Tibial nerve (tissue), 4 donors: ENCODE measurements around the gene CROCC2. TPM values are rescaled to one million over a fixed set of nuclear protein-coding genes. Genes with fewer than 3 reads are reported as not detected.

Experiments
- DNase-seq, 2 donors: peaks; one replicate each; pipeline ENCODE4 v3.0.0-alpha.2; 2019; ENCODE audit warnings: low spot score in 2 of 2
- H3K27ac ChIP-seq, 4 donors: fragments of 200-600 bp; sonication (generic) in 3 of 4; one replicate each; pipeline ENCODE4 v1.5.1; 2017 to 2019; ENCODE audit warnings: mild to moderate bottlenecking in 1 of 4
- H3K27me3 ChIP-seq, 2 donors: fragments of 200-600 bp; sonication (generic) in 1 of 2; one replicate each; pipeline versions ENCODE4 v1.5.1 to v1.6.0; 2017 to 2019
- H3K36me3 ChIP-seq, 3 donors: fragments of 200-600 bp; sonication (generic); one replicate each; pipeline ENCODE4 v1.5.1; 2018 to 2019
- H3K4me1 ChIP-seq, 4 donors: fragments of 200-600 bp; sonication (generic) in 3 of 4; one replicate each; pipeline ENCODE4 v1.5.1; 2017 to 2019
- H3K4me3 ChIP-seq, 4 donors: fragments of 200-600 bp; sonication (generic) in 3 of 4; one replicate each; pipeline ENCODE4 v1.5.1; 2017 to 2019; ENCODE audit warnings: mild to moderate bottlenecking in 1 of 4, moderate library complexity in 1 of 4
- H3K9me3 ChIP-seq, 4 donors: fragments of 200-600 bp; sonication (generic) in 3 of 4; one replicate each; pipeline ENCODE4 v1.5.1; 2017 to 2019
- EP300 ChIP-seq, 2 donors: sonication (generic); formaldehyde crosslinking; IDR thresholded peaks; one replicate each; pipeline ENCODE4 v1.6.1; 2017; ENCODE audit warnings: antibody characterized with exemption in 2 of 2, mild to moderate bottlenecking in 1 of 2
- POLR2A ChIP-seq, 2 donors: fragments of 450-650 bp; IDR thresholded peaks; one replicate each; pipeline ENCODE4 v1.6.1; 2017; ENCODE audit warnings: antibody characterized with exemption in 2 of 2, mild to moderate bottlenecking in 2 of 2, moderate library complexity in 2 of 2
- WGBS, 2 donors: methylation state at CpG; one replicate each; pipeline ENCODE4 v1.1.5; 2018; 5-methylcytosine and 5-hydroxymethylcytosine counted together
- total RNA-seq, 4 donors: library from RNA; depleted of rRNA; stranded (reverse); fragments of >200 nt; gene quantifications; one replicate each; pipeline ENCODE4 v1.1.0, GENCODE V29; 2016
- TF ChIP-seq, protein P1 (sequence below), 5 experiments: fragments of 200-600 bp in 3 of 5; fragments of 450-650 bp in 2 of 5; sonication (generic) in 3 of 5; IDR thresholded peaks; one replicate each; pipeline ENCODE4 v1.5.1; 2016 to 2019; ENCODE audit warnings: antibody characterized with exemption in 5 of 5, mild to moderate bottlenecking in 3 of 5, moderate library complexity in 2 of 5

CROCC2 gene
- total RNA-seq, 4 donors from 2014 or later: 0.44 to 1.2 TPM; not detected in 2

DNA sequence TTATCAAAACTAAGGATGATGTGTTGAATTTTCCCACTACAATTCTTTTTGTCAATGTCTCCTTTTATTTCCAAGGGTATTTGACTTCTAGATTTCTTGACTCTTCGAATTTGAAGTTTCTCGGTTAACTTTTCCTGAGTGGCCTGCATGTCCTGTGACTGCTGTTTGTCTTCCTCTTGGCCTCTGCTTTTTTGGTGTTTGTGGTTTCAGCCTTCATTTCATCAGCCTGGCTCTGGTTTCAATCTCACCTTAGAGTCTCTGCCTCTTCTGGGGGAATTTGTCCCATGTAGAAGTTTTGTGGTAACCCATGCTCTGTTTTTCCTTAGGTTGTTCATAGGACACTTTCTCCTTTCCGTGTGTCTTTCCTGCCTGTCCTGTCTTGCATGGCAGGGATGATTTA, 64.0 kb downstream of the CROCC2 start:
- Histone ChIP-seq H3K36me3 (no peaks in the 10 kb centered on the region), H3K4me3 (no peak overlapping the region), H3K27ac (no peak overlapping the region), H3K27me3 (no peaks in the 10 kb centered on the region), H3K4me1 (peaks cover 0 to 31% (median 3%) of the 10 kb centered on the region in 4 donors), H3K9me3 (peaks cover 0 to 17% (median 0%) of the 10 kb centered on the region in 4 donors)
- WGBS, 2 donors: 88 to 94% methylated on average over 3 of the region's 3 CpGs
- no peak for DNase-seq
- TF ChIP-seq, protein P1, sequence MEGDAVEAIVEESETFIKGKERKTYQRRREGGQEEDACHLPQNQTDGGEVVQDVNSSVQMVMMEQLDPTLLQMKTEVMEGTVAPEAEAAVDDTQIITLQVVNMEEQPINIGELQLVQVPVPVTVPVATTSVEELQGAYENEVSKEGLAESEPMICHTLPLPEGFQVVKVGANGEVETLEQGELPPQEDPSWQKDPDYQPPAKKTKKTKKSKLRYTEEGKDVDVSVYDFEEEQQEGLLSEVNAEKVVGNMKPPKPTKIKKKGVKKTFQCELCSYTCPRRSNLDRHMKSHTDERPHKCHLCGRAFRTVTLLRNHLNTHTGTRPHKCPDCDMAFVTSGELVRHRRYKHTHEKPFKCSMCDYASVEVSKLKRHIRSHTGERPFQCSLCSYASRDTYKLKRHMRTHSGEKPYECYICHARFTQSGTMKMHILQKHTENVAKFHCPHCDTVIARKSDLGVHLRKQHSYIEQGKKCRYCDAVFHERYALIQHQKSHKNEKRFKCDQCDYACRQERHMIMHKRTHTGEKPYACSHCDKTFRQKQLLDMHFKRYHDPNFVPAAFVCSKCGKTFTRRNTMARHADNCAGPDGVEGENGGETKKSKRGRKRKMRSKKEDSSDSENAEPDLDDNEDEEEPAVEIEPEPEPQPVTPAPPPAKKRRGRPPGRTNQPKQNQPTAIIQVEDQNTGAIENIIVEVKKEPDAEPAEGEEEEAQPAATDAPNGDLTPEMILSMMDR (IDR thresholded peaks at IDR 0.05): no peak
- no peak for TF ChIP-seq POLR2A (IDR thresholded peaks at IDR 0.05)

DNA sequence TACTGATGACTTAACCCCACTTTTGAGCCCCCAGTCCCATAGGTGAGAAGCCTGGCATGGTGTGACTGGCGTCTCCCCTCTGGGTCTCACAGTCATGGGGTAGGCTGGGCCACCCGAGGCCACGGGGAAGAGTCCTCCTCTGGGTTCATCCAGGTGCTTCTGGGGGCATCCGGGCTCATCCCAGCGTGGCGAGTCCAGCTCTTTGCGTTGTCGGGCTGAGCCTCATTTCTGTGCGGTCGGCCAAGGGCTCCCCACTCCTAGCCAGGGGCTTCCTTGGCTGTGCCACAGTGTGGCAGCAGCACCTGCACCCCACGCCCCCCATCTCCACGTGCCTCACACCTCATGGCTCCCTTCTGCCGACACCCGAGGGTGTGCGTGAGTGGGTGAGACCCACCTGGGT, 64.7 kb downstream of the CROCC2 start:
- Histone ChIP-seq H3K27me3 (no peaks in the 10 kb centered on the region), H3K36me3 (no peaks in the 10 kb centered on the region), H3K9me3 (peaks cover 0 to 17% (median 0%) of the 10 kb centered on the region in 4 donors), H3K27ac (no peak overlapping the region), H3K4me3 (no peak overlapping the region), H3K4me1 (peaks cover 0 to 24% (median 3%) of the 10 kb centered on the region in 4 donors)
- TF ChIP-seq POLR2A (IDR thresholded peaks at IDR 0.05) (no peak), EP300 (IDR thresholded peaks at IDR 0.05) (no peak)
- TF ChIP-seq, protein P1 (IDR thresholded peaks at IDR 0.05): no peak
- 88 to 91% methylated on average over 12 to 15 of the region's 15 CpGs for WGBS, 2 donors
- DNase-seq: no peak

DNA sequence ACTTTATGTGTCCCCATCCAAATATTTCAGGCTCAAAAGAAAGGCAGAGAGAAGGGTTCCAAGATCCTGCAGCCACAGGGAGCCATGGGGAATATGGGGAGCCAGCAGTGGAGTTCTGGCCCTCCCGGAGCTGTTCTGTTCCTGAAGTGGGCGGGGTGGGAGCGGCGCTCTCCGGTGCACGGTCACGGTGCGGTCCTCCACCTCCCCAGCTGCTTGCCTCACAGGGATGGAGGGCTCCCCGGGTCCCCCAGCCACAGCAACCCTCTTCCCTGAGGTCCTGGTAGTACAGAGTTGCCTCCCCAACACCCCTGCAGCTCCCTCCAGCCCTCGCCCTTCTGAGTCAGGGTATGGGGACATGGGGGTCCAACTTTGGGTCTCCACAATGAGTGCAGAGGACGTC, 66.1 kb downstream of the CROCC2 start:
- peak overlapping the region in 2 of 4 donors; percentile 32 to 71 for H3K27ac ChIP-seq
- H3K27me3 ChIP-seq: no peaks in the 10 kb centered on the region
- WGBS, 2 donors: 62 to 80% methylated on average over 11 of the region's 11 CpGs
- H3K36me3 ChIP-seq: no peaks in the 10 kb centered on the region
- H3K9me3 ChIP-seq: peaks cover 0 to 17% (median 0%) of the 10 kb centered on the region in 4 donors
- H3K4me3 ChIP-seq: no peak overlapping the region
- peaks cover 0 to 24% (median 3%) of the 10 kb centered on the region in 4 donors for H3K4me1 ChIP-seq
- TF ChIP-seq POLR2A (IDR thresholded peaks at IDR 0.05) (no peak), EP300 (IDR thresholded peaks at IDR 0.05) (no peak)
- TF ChIP-seq, protein P1 (IDR thresholded peaks at IDR 0.05): no peak
- no peak for DNase-seq

DNA sequence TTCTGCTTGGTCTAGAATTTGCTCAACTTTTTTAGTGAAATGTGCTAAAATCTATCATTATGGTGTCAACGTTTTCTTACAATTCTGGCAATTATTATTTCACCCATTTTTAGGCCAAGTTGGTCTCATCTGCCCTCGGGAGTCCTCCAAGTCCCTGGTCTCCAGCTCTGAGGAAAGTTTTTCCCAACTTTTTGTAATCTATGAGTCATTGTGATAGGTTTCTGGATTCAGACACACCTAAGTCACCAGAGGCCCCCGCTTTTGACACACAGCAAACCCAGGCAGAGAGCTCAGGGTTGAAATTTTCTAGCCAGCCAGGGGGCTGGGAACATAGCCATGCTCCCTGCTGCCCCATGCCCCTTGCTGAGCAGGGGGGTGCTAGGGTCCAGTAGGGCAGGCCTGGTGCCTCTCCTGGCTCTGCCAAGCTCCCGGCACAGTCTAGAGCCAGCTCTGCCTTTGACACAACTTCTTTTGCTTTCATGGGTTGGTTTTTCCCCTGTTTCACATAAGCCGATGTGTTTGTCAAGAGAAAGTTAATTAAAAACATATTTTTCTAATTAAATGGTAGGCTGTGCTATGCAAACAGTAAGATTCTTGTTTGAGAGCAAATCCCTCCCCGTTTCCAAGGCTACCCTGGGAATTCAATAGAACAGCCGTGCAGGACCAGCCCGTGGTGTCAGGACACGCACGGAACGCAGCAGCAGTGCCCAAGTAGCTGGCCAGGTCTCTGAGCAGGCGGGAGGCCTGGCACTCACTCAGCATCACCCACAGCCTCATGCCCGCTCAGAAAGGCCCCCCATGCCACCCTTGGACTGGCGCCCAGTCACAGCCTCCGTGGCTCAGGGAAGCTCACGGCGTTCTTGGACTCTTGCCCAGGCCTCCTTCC, 66.7 kb downstream of the CROCC2 start:
- Histone ChIP-seq H3K27ac (peak overlapping the region in 3 of 4 donors; percentile 32 to 71 (median 45)), H3K9me3 (peaks cover 0 to 17% (median 0%) of the 10 kb centered on the region in 4 donors), H3K4me3 (no peak overlapping the region), H3K36me3 (no peaks in the 10 kb centered on the region), H3K27me3 (no peaks in the 10 kb centered on the region), H3K4me1 (peaks cover 0 to 24% (median 3%) of the 10 kb centered on the region in 4 donors)
- no peak for DNase-seq
- WGBS, 2 donors: 38 to 45% methylated on average over 13 to 17 of the region's 17 CpGs
- TF ChIP-seq, protein P1 (IDR thresholded peaks at IDR 0.05): no peak
- TF ChIP-seq EP300 (IDR thresholded peaks at IDR 0.05): peak in 1 of 2 donors; percentile 29
- no peak for TF ChIP-seq POLR2A (IDR thresholded peaks at IDR 0.05)
